HepG2 (cell line): Measurements from ENCODE around the gene AMER3. TPM values are rescaled to one million over a fixed set of nuclear protein-coding genes. Genes with fewer than 3 reads are reported as not detected.

Experiments used
- BATF2 ChIP-seq: sonication (generic); formaldehyde crosslinking; IDR thresholded peaks from 2 replicates; pipeline ENCODE4 v1.8.0; 2022; ENCODE audit warnings: mild to moderate bottlenecking, missing genetic modification reagents, moderate library complexity
- FOSL2 ChIP-seq: sonication (generic); formaldehyde crosslinking; IDR thresholded peaks from 2 replicates; pipeline ENCODE4 v1.4.0; 2020; ENCODE audit warnings: missing genetic modification reagents
- LRRFIP1 ChIP-seq: sonication (generic); formaldehyde crosslinking; conservative IDR thresholded peaks from 2 replicates; pipeline ENCODE4 v1.4.0; 2020; ENCODE audit warnings: missing genetic modification reagents
- RFX3 ChIP-seq: IDR thresholded peaks from 2 replicates; pipeline ENCODE4 v1.6.1; 2016; ENCODE audit warnings: missing biosample characterization, missing genetic modification reagents
- ZBTB26 ChIP-seq: IDR thresholded peaks from 2 replicates; pipeline ENCODE4 v1.6.1; 2016; ENCODE audit warnings: missing compliant biosample characterization, missing genetic modification reagents, borderline replicate concordance
- ZC3H4 ChIP-seq: sonication (generic); formaldehyde crosslinking; IDR thresholded peaks from 2 replicates; pipeline ENCODE4 v1.4.0; 2020; ENCODE audit warnings: missing genetic modification reagents, borderline replicate concordance
- ZNF766 ChIP-seq: sonication (generic); formaldehyde crosslinking; IDR thresholded peaks from 2 replicates; pipeline ENCODE4 v1.5.0; 2020; ENCODE audit warnings: missing genetic modification reagents, borderline replicate concordance
- ZSCAN20 ChIP-seq: sonication (generic); formaldehyde crosslinking; IDR thresholded peaks from 2 replicates; pipeline ENCODE4 v1.4.0; 2020; ENCODE audit warnings: missing genetic modification reagents, mild to moderate bottlenecking, borderline replicate concordance
- polyA plus RNA-seq, 8 experiments: library from polyadenylated mRNA; depleted of rRNA in 3 of 8; stranded (reverse) in 7 of 8; unstranded in 1 of 8; fragments of >200 nt; fragmentation: Illumina TruSeq in 4 of 8; extraction: Trizol in 4 of 8; gene quantifications; 2 replicates each; pipeline versions ENCODE4 v1.2.1 to v1.2.3, GENCODE V29; 2011 to 2016; ENCODE audit warnings: low read depth in 4 of 8, missing spikeins in 1 of 8, mixed read lengths in 1 of 8; ENCODE audit not compliant: insufficient read depth in 1 of 8
- total RNA-seq, 5 experiments: library from RNA; depleted of rRNA; stranded (reverse); fragments of >200 nt; fragmentation: Illumina TruSeq; extraction: Trizol; gene quantifications; 2 replicates each; pipeline ENCODE4 v1.2.3, GENCODE V29; 2016; ENCODE audit warnings: low read depth in 1 of 5
- TF ChIP-seq, protein P1 (sequence below): sonication (generic); formaldehyde crosslinking; IDR thresholded peaks from 2 replicates; pipeline ENCODE4 v1.4.0; 2020; ENCODE audit warnings: missing genetic modification reagents
- TF ChIP-seq, protein P2 (sequence below), 2 experiments: sonication (generic) in 1 of 2; formaldehyde crosslinking in 1 of 2; IDR thresholded peaks; 2 replicates each; pipeline versions ENCODE4 v1.4.0 to v1.6.1; 2016 to 2020; ENCODE audit warnings: borderline replicate concordance in 1 of 2, low read depth in 1 of 2, mild to moderate bottlenecking in 1 of 2, missing genetic modification reagents in 1 of 2
- TF ChIP-seq, protein P3 (sequence below): sonication (generic); formaldehyde crosslinking; IDR thresholded peaks from 2 replicates; pipeline ENCODE4 v1.5.0; 2020; ENCODE audit warnings: mild to moderate bottlenecking, missing genetic modification reagents, borderline replicate concordance

The AMER3 gene
- total and polyA plus RNA-seq, 2 of the 13 experiments (the other 11 are each of a cell fraction or from before 2014, with no cell fraction given) = not detected

DNA sequence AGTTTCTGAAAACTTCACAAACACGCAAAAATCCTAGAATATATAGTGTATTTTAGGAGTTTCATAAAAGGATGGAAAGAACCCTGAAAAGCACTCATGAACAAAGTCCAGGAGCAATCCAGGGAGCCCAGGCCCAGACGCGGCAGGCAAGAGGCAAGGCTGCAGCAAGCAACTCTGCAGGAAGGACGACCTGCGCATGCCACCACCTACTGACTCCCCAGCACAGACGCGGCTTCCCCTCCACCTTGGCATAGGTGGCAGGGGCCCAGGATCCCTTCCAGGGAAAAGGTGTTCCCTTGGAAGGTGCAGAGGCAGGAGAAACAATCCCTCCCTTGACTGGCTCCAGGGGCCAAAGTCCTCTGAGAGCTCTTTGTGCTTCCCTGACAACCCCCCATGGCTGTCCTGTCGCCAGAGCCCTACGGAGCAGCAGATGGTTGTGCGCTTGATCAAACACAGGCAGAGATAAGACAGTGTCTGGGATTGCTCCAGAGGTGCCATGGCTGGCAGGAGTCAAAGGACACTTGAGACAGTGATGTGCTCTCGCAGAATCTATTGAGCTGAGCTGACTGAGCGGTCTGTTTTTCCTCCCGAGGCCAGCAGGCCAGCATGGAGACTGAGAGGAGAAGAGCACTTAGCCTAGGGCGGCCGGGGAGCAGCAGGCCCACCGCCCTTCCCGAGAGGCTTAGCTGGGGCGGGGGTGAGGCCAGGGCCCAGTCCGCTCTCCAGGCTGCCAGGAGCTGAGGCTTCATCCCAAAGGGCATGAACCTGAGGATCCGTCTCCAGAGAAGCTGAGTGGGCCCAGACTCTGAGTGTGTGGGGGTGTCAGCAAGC is 10.8 kb upstream of the AMER3 start (continued):
- TF ChIP-seq, protein P1, sequence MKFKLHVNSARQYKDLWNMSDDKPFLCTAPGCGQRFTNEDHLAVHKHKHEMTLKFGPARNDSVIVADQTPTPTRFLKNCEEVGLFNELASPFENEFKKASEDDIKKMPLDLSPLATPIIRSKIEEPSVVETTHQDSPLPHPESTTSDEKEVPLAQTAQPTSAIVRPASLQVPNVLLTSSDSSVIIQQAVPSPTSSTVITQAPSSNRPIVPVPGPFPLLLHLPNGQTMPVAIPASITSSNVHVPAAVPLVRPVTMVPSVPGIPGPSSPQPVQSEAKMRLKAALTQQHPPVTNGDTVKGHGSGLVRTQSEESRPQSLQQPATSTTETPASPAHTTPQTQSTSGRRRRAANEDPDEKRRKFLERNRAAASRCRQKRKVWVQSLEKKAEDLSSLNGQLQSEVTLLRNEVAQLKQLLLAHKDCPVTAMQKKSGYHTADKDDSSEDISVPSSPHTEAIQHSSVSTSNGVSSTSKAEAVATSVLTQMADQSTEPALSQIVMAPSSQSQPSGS = no peak
- TF ChIP-seq RFX3 (CRISPR knock-in tag) (no peak), ZNF766 (CRISPR knock-in tag) (no peak), BATF2 (CRISPR knock-in tag) (no peak), ZC3H4 (no peak), FOSL2 (CRISPR knock-in tag) (peak; percentile 56), LRRFIP1 (CRISPR knock-in tag) (no peak), ZBTB26 (CRISPR knock-in tag) (no peak; the same call in 1 of the 2 replicates), ZSCAN20 (no peak)
- TF ChIP-seq, protein P2, sequence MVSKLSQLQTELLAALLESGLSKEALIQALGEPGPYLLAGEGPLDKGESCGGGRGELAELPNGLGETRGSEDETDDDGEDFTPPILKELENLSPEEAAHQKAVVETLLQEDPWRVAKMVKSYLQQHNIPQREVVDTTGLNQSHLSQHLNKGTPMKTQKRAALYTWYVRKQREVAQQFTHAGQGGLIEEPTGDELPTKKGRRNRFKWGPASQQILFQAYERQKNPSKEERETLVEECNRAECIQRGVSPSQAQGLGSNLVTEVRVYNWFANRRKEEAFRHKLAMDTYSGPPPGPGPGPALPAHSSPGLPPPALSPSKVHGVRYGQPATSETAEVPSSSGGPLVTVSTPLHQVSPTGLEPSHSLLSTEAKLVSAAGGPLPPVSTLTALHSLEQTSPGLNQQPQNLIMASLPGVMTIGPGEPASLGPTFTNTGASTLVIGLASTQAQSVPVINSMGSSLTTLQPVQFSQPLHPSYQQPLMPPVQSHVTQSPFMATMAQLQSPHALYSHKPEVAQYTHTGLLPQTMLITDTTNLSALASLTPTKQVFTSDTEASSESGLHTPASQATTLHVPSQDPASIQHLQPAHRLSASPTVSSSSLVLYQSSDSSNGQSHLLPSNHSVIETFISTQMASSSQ (IDR thresholded peaks at IDR 0.05; ENCODE audit: low read depth) = no peak
- TF ChIP-seq, protein P2 (CRISPR knock-in tag; IDR thresholded peaks at IDR 0.05; ENCODE audit: borderline replicate concordance) = peak; percentile 73; the same call in 1 of the 2 replicates
- TF ChIP-seq, protein P3, sequence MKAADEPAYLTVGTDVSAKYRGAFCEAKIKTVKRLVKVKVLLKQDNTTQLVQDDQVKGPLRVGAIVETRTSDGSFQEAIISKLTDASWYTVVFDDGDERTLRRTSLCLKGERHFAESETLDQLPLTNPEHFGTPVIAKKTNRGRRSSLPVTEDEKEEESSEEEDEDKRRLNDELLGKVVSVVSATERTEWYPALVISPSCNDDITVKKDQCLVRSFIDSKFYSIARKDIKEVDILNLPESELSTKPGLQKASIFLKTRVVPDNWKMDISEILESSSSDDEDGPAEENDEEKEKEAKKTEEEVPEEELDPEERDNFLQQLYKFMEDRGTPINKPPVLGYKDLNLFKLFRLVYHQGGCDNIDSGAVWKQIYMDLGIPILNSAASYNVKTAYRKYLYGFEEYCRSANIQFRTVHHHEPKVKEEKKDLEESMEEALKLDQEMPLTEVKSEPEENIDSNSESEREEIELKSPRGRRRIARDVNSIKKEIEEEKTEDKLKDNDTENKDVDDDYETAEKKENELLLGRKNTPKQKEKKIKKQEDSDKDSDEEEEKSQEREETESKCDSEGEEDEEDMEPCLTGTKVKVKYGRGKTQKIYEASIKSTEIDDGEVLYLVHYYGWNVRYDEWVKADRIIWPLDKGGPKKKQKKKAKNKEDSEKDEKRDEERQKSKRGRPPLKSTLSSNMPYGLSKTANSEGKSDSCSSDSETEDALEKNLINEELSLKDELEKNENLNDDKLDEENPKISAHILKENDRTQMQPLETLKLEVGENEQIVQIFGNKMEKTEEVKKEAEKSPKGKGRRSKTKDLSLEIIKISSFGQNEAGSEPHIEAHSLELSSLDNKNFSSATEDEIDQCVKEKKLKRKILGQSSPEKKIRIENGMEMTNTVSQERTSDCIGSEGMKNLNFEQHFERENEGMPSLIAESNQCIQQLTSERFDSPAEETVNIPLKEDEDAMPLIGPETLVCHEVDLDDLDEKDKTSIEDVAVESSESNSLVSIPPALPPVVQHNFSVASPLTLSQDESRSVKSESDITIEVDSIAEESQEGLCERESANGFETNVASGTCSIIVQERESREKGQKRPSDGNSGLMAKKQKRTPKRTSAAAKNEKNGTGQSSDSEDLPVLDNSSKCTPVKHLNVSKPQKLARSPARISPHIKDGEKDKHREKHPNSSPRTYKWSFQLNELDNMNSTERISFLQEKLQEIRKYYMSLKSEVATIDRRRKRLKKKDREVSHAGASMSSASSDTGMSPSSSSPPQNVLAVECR (CRISPR knock-in tag) = no peak
